D721Med (cell line): ENCODE results near the gene MR1.
A peak's percentile ranks its signal among the peaks of the same experiment; 100 is the strongest.

ENCODE experiments used
- DNase-seq: peaks from one replicate; pipeline ENCODE4 v3.0.0; 2011; ENCODE audit warnings: low spot score; ENCODE audit not compliant: insufficient read length
- FAIRE-seq: peaks from 2 replicates; lab custom pipeline; 2011; peaks lifted over from hg19 to GRCh38; lab: Jason Lieb, UNC
- TF ChIP-seq, protein P1 (sequence below): IDR thresholded peaks from 2 replicates; pipeline ENCODE4 v1.5.1; 2012; ENCODE audit warnings: mild to moderate bottlenecking, control low read depth; ENCODE audit not compliant: insufficient read depth; ENCODE audit errors: missing control alignments

Gene MR1

DNA sequence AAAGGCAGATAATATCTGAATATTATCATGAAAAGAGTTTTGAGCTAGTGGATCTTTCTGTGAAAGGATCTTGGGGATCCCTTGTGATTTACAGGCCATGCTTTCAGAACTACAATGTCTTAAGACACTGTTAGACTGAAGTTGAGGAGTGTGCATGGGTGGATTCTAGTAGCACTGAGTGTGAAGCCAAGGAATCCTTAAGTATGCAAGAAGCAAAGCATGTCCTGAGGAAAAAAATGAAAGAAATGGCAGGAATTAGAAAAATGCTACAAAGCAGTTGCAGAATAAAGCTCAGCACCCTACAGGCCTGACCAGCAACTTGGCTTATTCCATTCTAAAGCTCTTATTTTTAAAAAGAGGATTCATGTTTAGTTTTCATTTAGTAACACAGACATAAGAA is 23.0 kb upstream of the MR1 start:
- TF ChIP-seq, protein P1, sequence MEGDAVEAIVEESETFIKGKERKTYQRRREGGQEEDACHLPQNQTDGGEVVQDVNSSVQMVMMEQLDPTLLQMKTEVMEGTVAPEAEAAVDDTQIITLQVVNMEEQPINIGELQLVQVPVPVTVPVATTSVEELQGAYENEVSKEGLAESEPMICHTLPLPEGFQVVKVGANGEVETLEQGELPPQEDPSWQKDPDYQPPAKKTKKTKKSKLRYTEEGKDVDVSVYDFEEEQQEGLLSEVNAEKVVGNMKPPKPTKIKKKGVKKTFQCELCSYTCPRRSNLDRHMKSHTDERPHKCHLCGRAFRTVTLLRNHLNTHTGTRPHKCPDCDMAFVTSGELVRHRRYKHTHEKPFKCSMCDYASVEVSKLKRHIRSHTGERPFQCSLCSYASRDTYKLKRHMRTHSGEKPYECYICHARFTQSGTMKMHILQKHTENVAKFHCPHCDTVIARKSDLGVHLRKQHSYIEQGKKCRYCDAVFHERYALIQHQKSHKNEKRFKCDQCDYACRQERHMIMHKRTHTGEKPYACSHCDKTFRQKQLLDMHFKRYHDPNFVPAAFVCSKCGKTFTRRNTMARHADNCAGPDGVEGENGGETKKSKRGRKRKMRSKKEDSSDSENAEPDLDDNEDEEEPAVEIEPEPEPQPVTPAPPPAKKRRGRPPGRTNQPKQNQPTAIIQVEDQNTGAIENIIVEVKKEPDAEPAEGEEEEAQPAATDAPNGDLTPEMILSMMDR, result no peak
- DNase-seq (no peak), FAIRE-seq (no peak)

DNA sequence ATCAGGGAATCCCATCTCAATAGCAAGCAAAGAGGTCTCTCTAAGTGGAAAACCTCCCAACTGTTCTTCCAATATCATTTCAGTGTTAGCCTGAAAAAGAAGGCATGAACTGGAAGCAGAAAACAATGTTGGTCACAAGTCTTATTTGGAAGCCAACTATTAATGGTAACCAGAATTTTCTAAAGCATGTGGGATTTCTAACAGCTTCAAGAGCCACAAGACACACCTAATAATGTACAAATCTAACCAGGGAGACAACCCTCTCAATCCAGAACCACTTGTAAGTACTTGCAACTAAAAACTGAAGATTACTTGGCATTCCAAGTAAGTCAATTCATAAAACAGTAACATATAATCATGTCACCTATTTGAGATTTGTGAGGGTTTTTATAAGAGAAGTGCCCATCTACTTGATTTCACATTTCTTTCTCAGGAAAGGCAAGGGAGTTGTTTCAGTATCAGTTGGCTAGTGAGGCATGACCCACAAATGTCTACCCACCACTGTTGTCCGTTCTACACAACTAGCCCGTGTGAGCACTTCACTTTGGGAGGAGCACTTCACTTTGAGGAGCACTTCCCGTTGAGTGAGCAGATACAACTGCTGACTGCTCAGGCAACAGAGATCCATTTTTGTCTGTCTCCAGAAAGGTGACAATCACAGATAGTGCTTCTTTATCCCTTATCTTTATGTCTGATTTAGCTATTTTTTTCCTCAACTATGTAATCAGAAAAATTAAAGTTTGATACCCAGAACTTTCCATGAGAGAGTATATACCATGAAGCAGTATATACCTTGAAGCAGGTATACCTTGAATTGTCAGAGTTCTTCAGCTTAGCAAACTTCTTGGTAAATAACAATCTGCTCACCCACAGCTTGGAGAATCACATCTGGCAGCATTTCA is 22.2 kb upstream of the MR1 start:
- DNase-seq, result no peak
- FAIRE-seq, result no peak
- TF ChIP-seq, protein P1, result no peak

- FAIRE-seq, result no peak
- no peak for DNase-seq
- TF ChIP-seq, protein P1, result no peak
Measured at GRCh38 chr1:181012203-181012745, 21.5 kb upstream of the MR1 start.

- TF ChIP-seq, protein P1, result no peak
- FAIRE-seq (no peak), DNase-seq (no peak)
Measured at GRCh38 chr1:181013144-181013543, 20.6 kb upstream of the MR1 start.

DNA sequence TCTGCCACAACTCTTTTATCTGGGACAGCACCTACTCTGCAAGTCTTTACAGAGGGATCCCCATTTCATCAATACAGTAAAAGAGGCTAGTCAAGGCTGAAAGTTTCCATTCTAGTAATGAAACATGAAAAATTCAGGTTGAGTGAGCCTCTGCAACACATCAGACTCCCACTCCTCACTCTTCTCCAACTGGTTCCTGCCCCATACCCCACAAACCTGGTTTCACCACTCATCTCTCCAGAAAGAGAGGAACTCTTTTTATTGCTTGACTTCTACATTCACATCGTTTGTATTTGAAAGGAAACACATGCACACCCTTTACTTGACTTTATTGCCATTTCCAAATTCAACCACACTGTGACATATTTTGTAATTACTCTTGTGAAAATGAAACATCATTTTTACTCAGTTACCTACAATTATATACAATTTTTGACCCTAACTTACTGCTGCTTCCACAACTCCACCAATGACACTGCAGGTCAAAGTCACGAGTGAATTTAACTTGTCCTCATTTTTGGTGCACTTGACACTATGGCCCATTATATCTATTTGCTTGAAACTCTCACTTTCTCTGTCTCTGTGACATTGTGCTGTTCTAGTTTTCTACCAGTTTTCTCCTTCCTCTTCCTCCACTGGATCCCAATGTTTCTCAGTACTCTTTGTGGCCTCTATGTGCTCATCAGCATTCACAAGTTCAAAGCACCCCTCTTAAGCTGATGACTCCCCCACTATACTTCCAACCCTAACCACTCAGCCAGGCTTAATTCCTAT is 19.1 kb upstream of the MR1 start:
- TF ChIP-seq, protein P1, result no peak
- DNase-seq (no peak), FAIRE-seq (no peak)

DNA sequence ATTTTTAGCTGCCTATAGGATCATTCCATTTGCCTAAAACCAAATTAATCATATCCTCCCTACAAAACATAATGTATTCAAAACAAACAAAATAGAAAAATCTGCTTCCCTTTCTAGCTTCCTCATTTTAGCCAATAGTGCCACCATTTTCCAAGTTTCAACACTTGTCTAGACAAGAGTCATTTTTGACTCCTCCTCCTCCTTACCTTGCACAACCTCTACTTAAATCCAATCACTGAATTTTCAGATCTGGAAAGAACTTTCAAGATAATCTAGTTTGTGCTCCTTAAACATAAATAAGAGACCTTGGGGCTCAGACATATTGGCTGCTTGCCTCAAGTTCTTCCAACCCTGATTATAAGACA is 18.6 kb upstream of the MR1 start:
- TF ChIP-seq, protein P1, result no peak
- FAIRE-seq (peak; percentile 11), DNase-seq (no peak)
